ENCODE data around the gene NME8. TPM values are rescaled to one million over a fixed set of nuclear protein-coding genes. Genes with fewer than 3 reads are reported as not detected.
A peak's percentile ranks its signal among the peaks of the same experiment; 100 is the strongest.

NME8 gene
- total RNA-seq, 2 experiments from 2014 or later = not detected

DNA sequence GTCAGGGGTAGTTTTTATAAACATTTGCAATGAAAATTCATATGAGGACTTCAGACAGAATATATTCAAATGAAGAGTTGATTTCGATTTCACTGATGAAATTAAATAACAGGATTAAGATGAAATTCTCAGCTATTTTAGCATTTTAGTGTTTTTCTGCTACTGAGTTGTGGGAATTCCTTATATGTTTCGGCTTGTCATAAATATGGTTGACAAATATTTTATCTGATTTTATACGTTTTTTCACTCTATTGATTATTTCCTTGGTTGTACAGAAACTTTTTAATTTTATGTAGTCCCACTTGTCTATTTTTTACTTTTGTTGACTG, 14.6 kb upstream of the NME8 start:
- H2AFZ ChIP-seq (ENCODE audit: low read length) = no peak overlapping the region
- no peaks in the 10 kb centered on the region for H3K4me1 ChIP-seq (ENCODE audit: insufficient read depth, low read length, poor library complexity, severe bottlenecking)
- TF ChIP-seq, protein P1, sequence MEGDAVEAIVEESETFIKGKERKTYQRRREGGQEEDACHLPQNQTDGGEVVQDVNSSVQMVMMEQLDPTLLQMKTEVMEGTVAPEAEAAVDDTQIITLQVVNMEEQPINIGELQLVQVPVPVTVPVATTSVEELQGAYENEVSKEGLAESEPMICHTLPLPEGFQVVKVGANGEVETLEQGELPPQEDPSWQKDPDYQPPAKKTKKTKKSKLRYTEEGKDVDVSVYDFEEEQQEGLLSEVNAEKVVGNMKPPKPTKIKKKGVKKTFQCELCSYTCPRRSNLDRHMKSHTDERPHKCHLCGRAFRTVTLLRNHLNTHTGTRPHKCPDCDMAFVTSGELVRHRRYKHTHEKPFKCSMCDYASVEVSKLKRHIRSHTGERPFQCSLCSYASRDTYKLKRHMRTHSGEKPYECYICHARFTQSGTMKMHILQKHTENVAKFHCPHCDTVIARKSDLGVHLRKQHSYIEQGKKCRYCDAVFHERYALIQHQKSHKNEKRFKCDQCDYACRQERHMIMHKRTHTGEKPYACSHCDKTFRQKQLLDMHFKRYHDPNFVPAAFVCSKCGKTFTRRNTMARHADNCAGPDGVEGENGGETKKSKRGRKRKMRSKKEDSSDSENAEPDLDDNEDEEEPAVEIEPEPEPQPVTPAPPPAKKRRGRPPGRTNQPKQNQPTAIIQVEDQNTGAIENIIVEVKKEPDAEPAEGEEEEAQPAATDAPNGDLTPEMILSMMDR (conservative IDR thresholded peaks at IDR 0.05; ENCODE audit: low read length) = peak; percentile 14; the same call in 1 of the 2 replicates
- TF ChIP-seq EZH2phosphoT487 (IDR thresholded peaks at IDR 0.05; ENCODE audit: borderline replicate concordance, low read depth, low read length) = no peak
- H3K4me2 ChIP-seq (ENCODE audit: low read length) = no peak overlapping the region
- no TSS peak for BruUV-seq (replicated peaks)
- no peaks in the 10 kb centered on the region for H3K36me3 ChIP-seq (ENCODE audit: insufficient read depth, low read length)
- CTCF ChIA-PET (ENCODE audit: unreplicated experiment) = no interaction called here
- no peak for DNase-seq (ENCODE audit: low spot score)
- no peaks in the 10 kb centered on the region for H4K20me1 ChIP-seq (ENCODE audit: insufficient read depth, low read length)
- no peaks in the 10 kb centered on the region for H3K9me2 ChIP-seq (ENCODE audit: insufficient read depth, low read length)
- intact Hi-C loops (cut with micrococcal nuclease; ENCODE audit: unreplicated experiment) = no loop called here
- no peaks in the 10 kb centered on the region for H3K9me3 ChIP-seq (ENCODE audit: low read length)
- no peak overlapping the region for H3K27ac ChIP-seq (ENCODE audit: low read depth, low read length, poor library complexity, severe bottlenecking)
- no peak overlapping the region for H3K4me3 ChIP-seq (ENCODE audit: low read depth, low read length, poor library complexity, severe bottlenecking)
- POLR2A ChIA-PET = no interaction called here
- no peaks in the 10 kb centered on the region for H3K79me2 ChIP-seq (ENCODE audit: insufficient read depth, low read depth, low read length)

DNA sequence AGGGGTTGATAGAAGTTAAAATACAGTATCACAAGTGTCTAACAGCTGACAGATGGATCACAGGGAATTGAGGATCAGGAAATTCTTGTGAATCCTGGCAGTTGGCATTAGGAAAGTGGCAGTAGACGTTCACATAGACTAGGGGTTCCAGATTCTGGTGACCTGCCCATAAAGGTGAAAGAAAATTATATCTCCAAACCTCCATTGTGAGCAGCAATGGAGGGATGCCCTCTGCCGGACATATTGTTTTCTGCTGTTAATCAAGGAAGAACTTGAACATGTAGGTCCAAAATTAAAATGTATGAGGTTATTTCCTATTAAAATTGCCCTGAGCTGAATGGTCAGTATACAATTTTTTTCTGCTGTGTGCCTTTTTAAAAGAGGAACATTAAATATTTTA, 5.1 kb downstream of the NME8 start:
- Histone ChIP-seq H4K20me1 (ENCODE audit: insufficient read depth, low read length) (no peaks in the 10 kb centered on the region), H3K9me2 (ENCODE audit: insufficient read depth, low read length) (no peaks in the 10 kb centered on the region), H3K79me2 (ENCODE audit: insufficient read depth, low read depth, low read length) (no peaks in the 10 kb centered on the region), H2AFZ (ENCODE audit: low read length) (no peak overlapping the region), H3K9me3 (ENCODE audit: low read length) (no peaks in the 10 kb centered on the region), H3K4me2 (ENCODE audit: low read length) (no peak overlapping the region), H3K27ac (ENCODE audit: low read depth, low read length, poor library complexity, severe bottlenecking) (no peak overlapping the region), H3K4me1 (ENCODE audit: insufficient read depth, low read length, poor library complexity, severe bottlenecking) (no peaks in the 10 kb centered on the region), H3K36me3 (ENCODE audit: insufficient read depth, low read length) (no peaks in the 10 kb centered on the region), H3K4me3 (ENCODE audit: low read depth, low read length, poor library complexity, severe bottlenecking) (no peak overlapping the region)
- POLR2A ChIA-PET = no interaction called here
- intact Hi-C loops (cut with micrococcal nuclease; ENCODE audit: unreplicated experiment) = no loop called here
- TF ChIP-seq EZH2phosphoT487 (IDR thresholded peaks at IDR 0.05; ENCODE audit: borderline replicate concordance, low read depth, low read length) = no peak
- TF ChIP-seq, protein P1 (conservative IDR thresholded peaks at IDR 0.05; ENCODE audit: low read length) = peak; percentile 74
- DNase-seq (ENCODE audit: low spot score) = peak; percentile 13
- CTCF ChIA-PET (ENCODE audit: unreplicated experiment) = no interaction called here
- BruUV-seq (replicated peaks) = no TSS peak

DNA sequence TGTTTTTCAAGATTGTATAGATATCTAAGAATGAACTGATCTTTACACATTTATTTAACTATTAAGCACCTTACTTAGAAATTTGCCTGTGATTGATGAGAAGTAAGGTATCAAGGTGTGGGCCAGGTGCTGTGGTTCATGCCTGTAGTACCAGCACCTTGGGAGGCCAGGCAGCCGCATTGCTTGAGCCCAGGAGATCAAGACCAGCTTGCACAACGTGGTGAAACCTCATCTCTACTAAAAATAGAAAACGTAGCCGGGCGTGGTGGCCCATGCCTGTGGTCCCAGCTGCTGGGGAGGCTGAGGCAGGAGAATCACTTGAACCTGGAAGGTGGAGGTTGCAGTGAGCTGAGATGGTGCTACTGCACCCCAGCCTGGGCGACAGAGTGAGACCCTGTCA, 33.7 kb downstream of the NME8 start:
- no peaks in the 10 kb centered on the region for H3K9me2 ChIP-seq (ENCODE audit: insufficient read depth, low read length)
- no peak overlapping the region for H2AFZ ChIP-seq (ENCODE audit: low read length)
- no peaks in the 10 kb centered on the region for H3K79me2 ChIP-seq (ENCODE audit: insufficient read depth, low read depth, low read length)
- no peak overlapping the region for H3K27ac ChIP-seq (ENCODE audit: low read depth, low read length, poor library complexity, severe bottlenecking)
- H3K4me3 ChIP-seq (ENCODE audit: low read depth, low read length, poor library complexity, severe bottlenecking) = no peak overlapping the region
- no peaks in the 10 kb centered on the region for H4K20me1 ChIP-seq (ENCODE audit: insufficient read depth, low read length)
- intact Hi-C loops (cut with micrococcal nuclease; ENCODE audit: unreplicated experiment) = no loop called here
- no peaks in the 10 kb centered on the region for H3K36me3 ChIP-seq (ENCODE audit: insufficient read depth, low read length)
- CTCF ChIA-PET (ENCODE audit: unreplicated experiment) = no interaction called here
- no peak for DNase-seq (ENCODE audit: low spot score)
- H3K4me2 ChIP-seq (ENCODE audit: low read length) = no peak overlapping the region
- H3K9me3 ChIP-seq (ENCODE audit: low read length) = peaks cover 6% of the 10 kb centered on the region; the same call in 1 of the 2 replicates
- no TSS peak for BruUV-seq (replicated peaks)
- no peaks in the 10 kb centered on the region for H3K4me1 ChIP-seq (ENCODE audit: insufficient read depth, low read length, poor library complexity, severe bottlenecking)
- POLR2A ChIA-PET = interaction anchor here (0.7 kb wide), 1 partner anchor 10 kb away, joined by 3 read pairs; no protein-coding TSS in a partner anchor
- TF ChIP-seq EZH2phosphoT487 (IDR thresholded peaks at IDR 0.05; ENCODE audit: borderline replicate concordance, low read depth, low read length) = no peak
- TF ChIP-seq, protein P1 (conservative IDR thresholded peaks at IDR 0.05; ENCODE audit: low read length) = no peak
